ENCODE results near the gene COPS4. TPM values are rescaled to one million over a fixed set of nuclear protein-coding genes. Genes with fewer than 3 reads are reported as not detected.

COPS4 gene
- total and polyA plus RNA-seq, 10 of the 15 experiments (the other 5 are each of a cell fraction or from before 2014, with no cell fraction given), result 34.2 to 159 (median 66.7) TPM

- TF ChIP-seq RELB (IDR thresholded peaks at IDR 0.05; ENCODE audit: low read depth) (peak; percentile 87), EED (IDR thresholded peaks at IDR 0.05; ENCODE audit: low read depth) (peak; percentile 73), HCFC1 (IDR thresholded peaks at IDR 0.05; ENCODE audit: low read length) (no peak; the same call in 1 of the 2 replicates), EZH2 (IDR thresholded peaks at IDR 0.05; ENCODE audit: borderline replicate concordance, control insufficient read depth, low read depth, low read length) (no peak), SRF (IDR thresholded peaks at IDR 0.05; ENCODE audit: low read depth in 2 of 2, low read length in 2 of 2) (peak in 1 of 2 experiments; percentile 66; a peak in 2 of 4 replicates), SMAD5 (IDR thresholded peaks at IDR 0.05; ENCODE audit: low read depth) (no peak; the same call in 1 of the 2 replicates), SREBF2 (IDR thresholded peaks at IDR 0.05; ENCODE audit: low read length) (no peak), CTCF (IDR thresholded peaks at IDR 0.05 in 2 of 3, conservative IDR thresholded peaks at IDR 0.05 in 1 of 3; ENCODE audit: control insufficient read depth in 2 of 3, extremely low read depth in 1 of 3, insufficient read depth in 1 of 3, low read depth in 3 of 3, low read length in 3 of 3) (peak; percentile 41 to 47 (median 45); a peak in 5 of 6 replicates), BACH1 (IDR thresholded peaks at IDR 0.05; ENCODE audit: borderline replicate concordance) (peak; percentile 47; the same call in 1 of the 2 replicates), RAD21 (IDR thresholded peaks at IDR 0.05; ENCODE audit: insufficient read depth, low read depth, low read length) (peak; percentile 59), JUNB (IDR thresholded peaks at IDR 0.05) (no peak), ZNF592 (IDR thresholded peaks at IDR 0.05) (no peak), ZNF24 (IDR thresholded peaks at IDR 0.05) (no peak), EP300 (IDR thresholded peaks at IDR 0.05; ENCODE audit: borderline replicate concordance in 1 of 2, control insufficient read depth in 1 of 2, low read depth in 2 of 2, low read length in 2 of 2) (no peak), MEF2A (IDR thresholded peaks at IDR 0.05; ENCODE audit: insufficient read depth, low read depth, low read length) (peak; percentile 28; the same call in 1 of the 2 replicates), SKIL (IDR thresholded peaks at IDR 0.05; ENCODE audit: low read depth, poor library complexity, severe bottlenecking) (peak; percentile 80), TCF7 (IDR thresholded peaks at IDR 0.05; ENCODE audit: borderline replicate concordance) (no peak), ZNF207 (IDR thresholded peaks at IDR 0.05; ENCODE audit: borderline replicate concordance) (0 out of 2 replicates have a peak, but pooled peaks have one; percentile 29), MYB (IDR thresholded peaks at IDR 0.05; ENCODE audit: borderline replicate concordance, low read depth, low read length) (no peak)
Measured at GRCh38 chr4:83012687-83013419, 22.1 kb upstream of the COPS4 start (continued).

Measured in GM12878 (cell line).